HEK293 (cell line): Measurements from ENCODE around the gene MRPL54.

Source experiments
- GLI4 ChIP-seq: fragments of 450-650 bp; formaldehyde crosslinking; IDR thresholded peaks from 2 replicates; pipeline ENCODE4 v1.5.1; 2016; ENCODE audit warnings: missing biosample characterization, missing genetic modification characterization
- RBAK ChIP-seq: fragments of 450-650 bp; formaldehyde crosslinking; IDR thresholded peaks from 2 replicates; pipeline ENCODE4 v1.5.1; 2016; ENCODE audit warnings: missing biosample characterization, missing genetic modification characterization
- SCRT1 ChIP-seq: fragments of 450-650 bp; formaldehyde crosslinking; IDR thresholded peaks from 2 replicates; pipeline ENCODE4 v1.5.1; 2016; ENCODE audit warnings: missing biosample characterization, missing genetic modification characterization, borderline replicate concordance
- SP2 ChIP-seq: fragments of 450-650 bp; formaldehyde crosslinking; IDR thresholded peaks from 2 replicates; pipeline ENCODE4 v1.5.1; 2016; ENCODE audit warnings: missing biosample characterization, missing genetic modification characterization
- ZBTB21 ChIP-seq: fragments of 450-650 bp; formaldehyde crosslinking; IDR thresholded peaks from 2 replicates; pipeline ENCODE4 v1.5.1; 2017; ENCODE audit warnings: missing biosample characterization, missing genetic modification characterization
- ZEB2 ChIP-seq: fragments of 450-650 bp; formaldehyde crosslinking; IDR thresholded peaks from 2 replicates; pipeline ENCODE4 v1.5.1; 2016; ENCODE audit warnings: missing biosample characterization, missing genetic modification characterization
- ZNF335 ChIP-seq: fragments of 450-650 bp; formaldehyde crosslinking; conservative IDR thresholded peaks from 2 replicates; pipeline ENCODE4 v1.5.1; 2016; ENCODE audit warnings: missing biosample characterization, missing genetic modification characterization
- ZNF354C ChIP-seq: fragments of 450-650 bp; formaldehyde crosslinking; IDR thresholded peaks from 2 replicates; pipeline ENCODE4 v1.5.1; 2016; ENCODE audit warnings: missing biosample characterization, missing genetic modification characterization, low read depth, borderline replicate concordance
- ZNF366 ChIP-seq: fragments of 450-650 bp; formaldehyde crosslinking; conservative IDR thresholded peaks from 2 replicates; pipeline ENCODE4 v1.5.1; 2016; ENCODE audit warnings: missing biosample characterization, missing genetic modification characterization
- ZNF423 ChIP-seq: fragments of 450-650 bp; formaldehyde crosslinking; IDR thresholded peaks from 2 replicates; pipeline ENCODE4 v1.5.1; 2016; ENCODE audit warnings: missing biosample characterization, missing genetic modification characterization
- ZNF501 ChIP-seq: fragments of 450-650 bp; formaldehyde crosslinking; IDR thresholded peaks from 2 replicates; pipeline ENCODE4 v1.5.1; 2016; ENCODE audit warnings: missing biosample characterization, missing genetic modification characterization
- ZNF530 ChIP-seq: fragments of 450-650 bp; formaldehyde crosslinking; IDR thresholded peaks from 2 replicates; pipeline ENCODE4 v1.5.1; 2016; ENCODE audit warnings: low read depth, missing biosample characterization, missing genetic modification characterization
- ZNF580 ChIP-seq: fragments of 450-650 bp; formaldehyde crosslinking; IDR thresholded peaks from 2 replicates; pipeline ENCODE4 v1.5.1; 2016; ENCODE audit warnings: missing biosample characterization, missing genetic modification characterization
- ZNF585B ChIP-seq: fragments of 450-650 bp; formaldehyde crosslinking; IDR thresholded peaks from 2 replicates; pipeline ENCODE4 v1.5.1; 2016; ENCODE audit warnings: missing biosample characterization, missing genetic modification characterization
- ZNF623 ChIP-seq: fragments of 450-650 bp; formaldehyde crosslinking; IDR thresholded peaks from 2 replicates; pipeline ENCODE4 v1.5.1; 2016; ENCODE audit warnings: missing biosample characterization, missing genetic modification characterization
- ZNF626 ChIP-seq: fragments of 450-650 bp; sonication (Bioruptor Pico); formaldehyde crosslinking; IDR thresholded peaks from 2 replicates; pipeline ENCODE4 v1.5.1; 2018; ENCODE audit warnings: missing biosample characterization, missing genetic modification characterization, inconsistent platforms
- ZNF645 ChIP-seq: fragments of 450-650 bp; formaldehyde crosslinking; IDR thresholded peaks from 2 replicates; pipeline ENCODE4; 2016; ENCODE audit warnings: missing biosample characterization, missing genetic modification characterization
- ZNF654 ChIP-seq: fragments of 450-650 bp; formaldehyde crosslinking; IDR thresholded peaks from 2 replicates; pipeline ENCODE4 v1.5.1; 2016; ENCODE audit warnings: low read depth, missing biosample characterization, missing genetic modification characterization
- ZNF658 ChIP-seq: fragments of 450-650 bp; formaldehyde crosslinking; IDR thresholded peaks from 2 replicates; pipeline ENCODE4; 2016; ENCODE audit warnings: missing biosample characterization, missing genetic modification characterization
- ZNF660 ChIP-seq: fragments of 450-650 bp; IDR thresholded peaks from 2 replicates; pipeline ENCODE4 v1.5.1; 2018; ENCODE audit warnings: missing biosample characterization, mild to moderate bottlenecking, missing genetic modification characterization
- ZSCAN18 ChIP-seq: fragments of 450-650 bp; formaldehyde crosslinking; IDR thresholded peaks from 2 replicates; pipeline ENCODE4 v1.5.1; 2016; ENCODE audit warnings: missing biosample characterization, missing genetic modification characterization
- TF ChIP-seq, protein P1 (sequence below): fragments of 450-650 bp; formaldehyde crosslinking; conservative IDR thresholded peaks from 2 replicates; pipeline ENCODE4 v1.5.1; 2016; ENCODE audit warnings: low read depth, missing biosample characterization, missing genetic modification characterization
- TF ChIP-seq, protein P2 (sequence below): sonication (generic); formaldehyde crosslinking; IDR thresholded peaks from 2 replicates; pipeline ENCODE4 v1.8.1; 2022; ENCODE audit warnings: mild to moderate bottlenecking, moderate library complexity, missing genetic modification reagents
- TF ChIP-seq, protein P3 (sequence below): fragments of 450-650 bp; formaldehyde crosslinking; IDR thresholded peaks from 2 replicates; pipeline ENCODE4 v1.5.1; 2016; ENCODE audit warnings: missing biosample characterization, missing genetic modification characterization
- TF ChIP-seq, protein P4 (sequence below): fragments of 450-650 bp; formaldehyde crosslinking; IDR thresholded peaks from 2 replicates; pipeline ENCODE4 v1.5.1; 2016; ENCODE audit warnings: missing biosample characterization, missing genetic modification characterization

The MRPL54 gene

GRCh38 chr19:3761382-3762129 is 926 bp upstream of the MRPL54 start, which contains the start of gene APBA3 (continued):
- TF ChIP-seq, protein P1, sequence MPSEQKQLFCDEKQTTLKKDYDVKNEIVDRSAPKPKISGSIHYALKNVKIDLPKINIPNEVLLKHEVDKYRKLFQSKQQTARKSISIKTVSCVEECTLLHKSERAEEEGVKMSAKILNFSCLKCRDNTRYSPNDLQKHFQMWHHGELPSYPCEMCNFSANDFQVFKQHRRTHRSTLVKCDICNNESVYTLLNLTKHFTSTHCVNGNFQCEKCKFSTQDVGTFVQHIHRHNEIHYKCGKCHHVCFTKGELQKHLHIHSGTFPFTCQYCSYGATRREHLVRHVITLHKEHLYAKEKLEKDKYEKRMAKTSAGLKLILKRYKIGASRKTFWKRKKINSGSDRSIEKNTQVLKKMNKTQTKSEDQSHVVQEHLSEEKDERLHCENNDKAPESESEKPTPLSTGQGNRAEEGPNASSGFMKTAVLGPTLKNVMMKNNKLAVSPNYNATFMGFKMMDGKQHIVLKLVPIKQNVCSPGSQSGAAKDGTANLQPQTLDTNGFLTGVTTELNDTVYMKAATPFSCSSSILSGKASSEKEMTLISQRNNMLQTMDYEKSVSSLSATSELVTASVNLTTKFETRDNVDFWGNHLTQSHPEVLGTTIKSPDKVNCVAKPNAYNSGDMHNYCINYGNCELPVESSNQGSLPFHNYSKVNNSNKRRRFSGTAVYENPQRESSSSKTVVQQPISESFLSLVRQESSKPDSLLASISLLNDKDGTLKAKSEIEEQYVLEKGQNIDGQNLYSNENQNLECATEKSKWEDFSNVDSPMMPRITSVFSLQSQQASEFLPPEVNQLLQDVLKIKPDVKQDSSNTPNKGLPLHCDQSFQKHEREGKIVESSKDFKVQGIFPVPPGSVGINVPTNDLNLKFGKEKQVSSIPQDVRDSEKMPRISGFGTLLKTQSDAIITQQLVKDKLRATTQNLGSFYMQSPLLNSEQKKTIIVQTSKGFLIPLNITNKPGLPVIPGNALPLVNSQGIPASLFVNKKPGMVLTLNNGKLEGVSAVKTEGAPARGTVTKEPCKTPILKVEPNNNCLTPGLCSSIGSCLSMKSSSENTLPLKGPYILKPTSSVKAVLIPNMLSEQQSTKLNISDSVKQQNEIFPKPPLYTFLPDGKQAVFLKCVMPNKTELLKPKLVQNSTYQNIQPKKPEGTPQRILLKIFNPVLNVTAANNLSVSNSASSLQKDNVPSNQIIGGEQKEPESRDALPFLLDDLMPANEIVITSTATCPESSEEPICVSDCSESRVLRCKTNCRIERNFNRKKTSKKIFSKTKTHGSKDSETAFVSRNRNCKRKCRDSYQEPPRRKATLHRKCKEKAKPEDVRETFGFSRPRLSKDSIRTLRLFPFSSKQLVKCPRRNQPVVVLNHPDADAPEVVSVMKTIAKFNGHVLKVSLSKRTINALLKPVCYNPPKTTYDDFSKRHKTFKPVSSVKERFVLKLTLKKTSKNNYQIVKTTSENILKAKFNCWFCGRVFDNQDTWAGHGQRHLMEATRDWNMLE (tag by site-specific recombination), result peak; percentile 66
- TF ChIP-seq SP2 (peak; percentile 5), ZNF354C (tag by site-specific recombination) (no peak), ZNF530 (no peak), ZNF580 (peak; percentile 98), ZNF423 (no peak), ZNF585B (tag by site-specific recombination) (no peak), ZSCAN18 (tag by site-specific recombination) (0 out of 2 replicates have a peak, but pooled peaks have one; percentile 68), ZBTB21 (tag by site-specific recombination) (peak; percentile 47; the same call in 1 of the 2 replicates), ZNF623 (tag by site-specific recombination) (peak; percentile 36; the same call in 1 of the 2 replicates), ZNF335 (tag by site-specific recombination) (peak; percentile 96), RBAK (no peak), ZNF366 (tag by site-specific recombination) (0 out of 2 replicates have a peak, but pooled peaks have one; percentile 10), ZNF658 (tag by site-specific recombination) (no peak), ZNF660 (peak; percentile 79), ZNF645 (tag by site-specific recombination) (no peak), GLI4 (tag by site-specific recombination) (0 out of 2 replicates have a peak, but pooled peaks have one; percentile 48), ZNF626 (tag by site-specific recombination) (no peak), ZEB2 (tag by site-specific recombination) (peak; percentile 87), ZNF501 (peak; percentile 77), ZNF654 (tag by site-specific recombination) (0 out of 2 replicates have a peak, but pooled peaks have one; percentile 3), SCRT1 (tag by site-specific recombination) (peak; percentile 20; the same call in 1 of the 2 replicates)
- TF ChIP-seq, protein P2, sequence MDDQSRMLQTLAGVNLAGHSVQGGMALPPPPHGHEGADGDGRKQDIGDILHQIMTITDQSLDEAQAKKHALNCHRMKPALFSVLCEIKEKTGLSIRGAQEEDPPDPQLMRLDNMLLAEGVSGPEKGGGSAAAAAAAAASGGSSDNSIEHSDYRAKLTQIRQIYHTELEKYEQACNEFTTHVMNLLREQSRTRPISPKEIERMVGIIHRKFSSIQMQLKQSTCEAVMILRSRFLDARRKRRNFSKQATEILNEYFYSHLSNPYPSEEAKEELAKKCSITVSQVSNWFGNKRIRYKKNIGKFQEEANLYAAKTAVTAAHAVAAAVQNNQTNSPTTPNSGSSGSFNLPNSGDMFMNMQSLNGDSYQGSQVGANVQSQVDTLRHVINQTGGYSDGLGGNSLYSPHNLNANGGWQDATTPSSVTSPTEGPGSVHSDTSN, result 0 out of 2 replicates have a peak, but pooled peaks have one; percentile 29
- TF ChIP-seq, protein P3, sequence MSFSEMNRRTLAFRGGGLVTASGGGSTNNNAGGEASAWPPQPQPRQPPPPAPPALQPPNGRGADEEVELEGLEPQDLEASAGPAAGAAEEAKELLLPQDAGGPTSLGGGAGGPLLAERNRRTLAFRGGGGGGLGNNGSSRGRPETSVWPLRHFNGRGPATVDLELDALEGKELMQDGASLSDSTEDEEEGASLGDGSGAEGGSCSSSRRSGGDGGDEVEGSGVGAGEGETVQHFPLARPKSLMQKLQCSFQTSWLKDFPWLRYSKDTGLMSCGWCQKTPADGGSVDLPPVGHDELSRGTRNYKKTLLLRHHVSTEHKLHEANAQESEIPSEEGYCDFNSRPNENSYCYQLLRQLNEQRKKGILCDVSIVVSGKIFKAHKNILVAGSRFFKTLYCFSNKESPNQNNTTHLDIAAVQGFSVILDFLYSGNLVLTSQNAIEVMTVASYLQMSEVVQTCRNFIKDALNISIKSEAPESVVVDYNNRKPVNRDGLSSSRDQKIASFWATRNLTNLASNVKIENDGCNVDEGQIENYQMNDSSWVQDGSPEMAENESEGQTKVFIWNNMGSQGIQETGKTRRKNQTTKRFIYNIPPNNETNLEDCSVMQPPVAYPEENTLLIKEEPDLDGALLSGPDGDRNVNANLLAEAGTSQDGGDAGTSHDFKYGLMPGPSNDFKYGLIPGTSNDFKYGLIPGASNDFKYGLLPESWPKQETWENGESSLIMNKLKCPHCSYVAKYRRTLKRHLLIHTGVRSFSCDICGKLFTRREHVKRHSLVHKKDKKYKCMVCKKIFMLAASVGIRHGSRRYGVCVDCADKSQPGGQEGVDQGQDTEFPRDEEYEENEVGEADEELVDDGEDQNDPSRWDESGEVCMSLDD (tag by site-specific recombination), result peak; percentile 73
- TF ChIP-seq, protein P4, sequence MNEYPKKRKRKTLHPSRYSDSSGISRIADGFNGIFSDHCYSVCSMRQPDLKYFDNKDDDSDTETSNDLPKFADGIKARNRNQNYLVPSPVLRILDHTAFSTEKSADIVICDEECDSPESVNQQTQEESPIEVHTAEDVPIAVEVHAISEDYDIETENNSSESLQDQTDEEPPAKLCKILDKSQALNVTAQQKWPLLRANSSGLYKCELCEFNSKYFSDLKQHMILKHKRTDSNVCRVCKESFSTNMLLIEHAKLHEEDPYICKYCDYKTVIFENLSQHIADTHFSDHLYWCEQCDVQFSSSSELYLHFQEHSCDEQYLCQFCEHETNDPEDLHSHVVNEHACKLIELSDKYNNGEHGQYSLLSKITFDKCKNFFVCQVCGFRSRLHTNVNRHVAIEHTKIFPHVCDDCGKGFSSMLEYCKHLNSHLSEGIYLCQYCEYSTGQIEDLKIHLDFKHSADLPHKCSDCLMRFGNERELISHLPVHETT, result peak; percentile 87
